ENCODE data around the gene EMC9. TPM values are rescaled to one million over a fixed set of nuclear protein-coding genes. Genes with fewer than 3 reads are reported as not detected.
A peak's percentile ranks its signal among the peaks of the same experiment; 100 is the strongest.

Gene EMC9
- total and polyA plus RNA-seq, 10 of the 15 experiments (the other 5 are each of a cell fraction or from before 2014, with no cell fraction given) = 15.3 to 60.5 (median 30.3) TPM

DNA sequence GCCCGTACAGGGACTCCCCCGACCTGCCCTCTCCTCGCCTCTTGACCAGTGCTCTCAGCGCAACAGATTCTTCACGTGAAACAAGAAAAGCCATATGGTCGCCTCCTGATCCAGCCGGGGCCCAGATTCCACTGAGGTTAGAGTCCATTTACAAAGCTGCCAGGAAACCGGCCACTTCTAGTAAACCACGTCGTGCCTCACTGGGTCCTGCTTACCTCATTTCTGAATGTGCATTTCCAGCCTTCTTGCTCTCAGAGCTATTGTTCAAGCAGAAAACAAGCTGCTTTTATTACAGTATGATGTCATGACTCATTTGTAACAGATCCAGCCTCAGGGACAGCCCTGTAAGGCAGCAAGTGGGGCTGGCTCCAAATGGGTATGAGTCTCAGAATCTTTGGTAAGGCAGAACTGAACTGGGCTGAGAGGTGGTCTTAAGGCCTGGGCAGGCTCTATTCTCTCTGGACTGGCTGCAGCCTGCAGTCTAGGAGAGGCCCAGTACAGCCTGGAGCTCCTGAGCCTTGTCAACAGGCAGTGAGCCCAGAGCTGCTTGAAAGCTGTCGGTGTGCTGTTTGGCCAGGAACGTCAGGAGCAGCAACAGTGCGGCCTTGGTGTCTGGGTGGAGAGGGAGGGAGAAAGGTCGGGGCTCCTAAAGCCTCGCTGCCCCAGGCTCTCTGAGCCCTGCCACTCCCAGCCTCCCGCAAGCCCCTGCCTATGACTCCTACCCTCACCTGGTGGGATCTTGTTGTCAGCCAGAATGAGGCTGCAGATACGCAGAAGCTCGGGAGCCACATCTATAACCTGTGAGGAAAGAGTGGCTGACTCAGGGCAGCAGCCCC is 38.8 kb upstream of the EMC9 start:
- POLR2A ChIA-PET = interaction anchor here (1.4 kb wide), 1 partner anchor 18 kb away, joined by 4 read pairs; no protein-coding TSS in a partner anchor
- peak; percentile 52 for ATAC-seq
- Histone ChIP-seq H3K9me3 (replicated peaks; ENCODE audit: control insufficient read depth, insufficient read depth, low read length) (no peaks in the 10 kb centered on the region), H3K4me3 (no peak overlapping the region), H3K4me1 (ENCODE audit: control insufficient read depth, insufficient read depth, low read length) (no peaks in the 10 kb centered on the region), H3K9ac (ENCODE audit: control insufficient read depth, insufficient read depth, low read length) (no peak overlapping the region), H3K27ac (ENCODE audit: control insufficient read depth, insufficient read depth) (no peak overlapping the region), H2AFZ (ENCODE audit: control insufficient read depth, low read depth, low read length) (no peak overlapping the region), H3K36me3 (ENCODE audit: control insufficient read depth in 2 of 2, insufficient read depth in 2 of 2, low read length in 1 of 2) (peaks cover 13 to 54% of the 10 kb centered on the region in 2 experiments; a peak in 3 of 4 replicates), H3K79me2 (ENCODE audit: control insufficient read depth, insufficient read depth, low read length) (no peaks in the 10 kb centered on the region), H3K4me2 (ENCODE audit: control insufficient read depth, insufficient read depth) (no peak overlapping the region), H3K27me3 (replicated peaks in 1 of 2; ENCODE audit: control insufficient read depth in 2 of 2, insufficient read depth in 2 of 2, low read length in 1 of 2) (no peaks in the 10 kb centered on the region), H4K20me1 (ENCODE audit: control insufficient read depth, insufficient read depth) (no peaks in the 10 kb centered on the region)
- in situ Hi-C loops (cut with MboI) = no loop called here
- intact Hi-C loops (cut with micrococcal nuclease; ENCODE audit: unreplicated experiment) = no loop called here
- CTCF ChIA-PET = interaction anchor here (0.6 to 1.0 kb wide), 3 partner anchors 33 to 128 kb away, joined by 3 to 5 read pairs (median 3); partner anchors contain the start of genes CHMP4A, CIDEB and MDP1
- FAIRE-seq = no peak
- no peak for DNase-seq (ENCODE audit: low read depth, low spot score)
- no TSS peak for BruUV-seq (replicated peaks)
- TF ChIP-seq, protein P1, sequence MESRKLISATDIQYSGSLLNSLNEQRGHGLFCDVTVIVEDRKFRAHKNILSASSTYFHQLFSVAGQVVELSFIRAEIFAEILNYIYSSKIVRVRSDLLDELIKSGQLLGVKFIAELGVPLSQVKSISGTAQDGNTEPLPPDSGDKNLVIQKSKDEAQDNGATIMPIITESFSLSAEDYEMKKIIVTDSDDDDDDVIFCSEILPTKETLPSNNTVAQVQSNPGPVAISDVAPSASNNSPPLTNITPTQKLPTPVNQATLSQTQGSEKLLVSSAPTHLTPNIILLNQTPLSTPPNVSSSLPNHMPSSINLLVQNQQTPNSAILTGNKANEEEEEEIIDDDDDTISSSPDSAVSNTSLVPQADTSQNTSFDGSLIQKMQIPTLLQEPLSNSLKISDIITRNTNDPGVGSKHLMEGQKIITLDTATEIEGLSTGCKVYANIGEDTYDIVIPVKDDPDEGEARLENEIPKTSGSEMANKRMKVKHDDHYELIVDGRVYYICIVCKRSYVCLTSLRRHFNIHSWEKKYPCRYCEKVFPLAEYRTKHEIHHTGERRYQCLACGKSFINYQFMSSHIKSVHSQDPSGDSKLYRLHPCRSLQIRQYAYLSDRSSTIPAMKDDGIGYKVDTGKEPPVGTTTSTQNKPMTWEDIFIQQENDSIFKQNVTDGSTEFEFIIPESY (IDR thresholded peaks at IDR 0.05) = no peak
- no peak for TF ChIP-seq ZNF217 (IDR thresholded peaks at IDR 0.05)
- TF ChIP-seq CBFB (IDR thresholded peaks at IDR 0.05; ENCODE audit: low read depth) = no peak
- no peak for TF ChIP-seq FOXM1 (IDR thresholded peaks at IDR 0.05; ENCODE audit: low read depth, low read length)
- 0 out of 2 replicates have a peak, but pooled peaks have one; percentile 45 for TF ChIP-seq ATF7 (IDR thresholded peaks at IDR 0.05; ENCODE audit: low read depth)
- TF ChIP-seq RAD21 (IDR thresholded peaks at IDR 0.05; ENCODE audit: insufficient read depth, low read depth, low read length) = no peak
- TF ChIP-seq TCF3 (IDR thresholded peaks at IDR 0.05; ENCODE audit: borderline replicate concordance, insufficient read depth, low read depth, low read length) = no peak
- no peak for TF ChIP-seq MYB (IDR thresholded peaks at IDR 0.05; ENCODE audit: borderline replicate concordance, low read depth, low read length)
- TF ChIP-seq, protein P2, sequence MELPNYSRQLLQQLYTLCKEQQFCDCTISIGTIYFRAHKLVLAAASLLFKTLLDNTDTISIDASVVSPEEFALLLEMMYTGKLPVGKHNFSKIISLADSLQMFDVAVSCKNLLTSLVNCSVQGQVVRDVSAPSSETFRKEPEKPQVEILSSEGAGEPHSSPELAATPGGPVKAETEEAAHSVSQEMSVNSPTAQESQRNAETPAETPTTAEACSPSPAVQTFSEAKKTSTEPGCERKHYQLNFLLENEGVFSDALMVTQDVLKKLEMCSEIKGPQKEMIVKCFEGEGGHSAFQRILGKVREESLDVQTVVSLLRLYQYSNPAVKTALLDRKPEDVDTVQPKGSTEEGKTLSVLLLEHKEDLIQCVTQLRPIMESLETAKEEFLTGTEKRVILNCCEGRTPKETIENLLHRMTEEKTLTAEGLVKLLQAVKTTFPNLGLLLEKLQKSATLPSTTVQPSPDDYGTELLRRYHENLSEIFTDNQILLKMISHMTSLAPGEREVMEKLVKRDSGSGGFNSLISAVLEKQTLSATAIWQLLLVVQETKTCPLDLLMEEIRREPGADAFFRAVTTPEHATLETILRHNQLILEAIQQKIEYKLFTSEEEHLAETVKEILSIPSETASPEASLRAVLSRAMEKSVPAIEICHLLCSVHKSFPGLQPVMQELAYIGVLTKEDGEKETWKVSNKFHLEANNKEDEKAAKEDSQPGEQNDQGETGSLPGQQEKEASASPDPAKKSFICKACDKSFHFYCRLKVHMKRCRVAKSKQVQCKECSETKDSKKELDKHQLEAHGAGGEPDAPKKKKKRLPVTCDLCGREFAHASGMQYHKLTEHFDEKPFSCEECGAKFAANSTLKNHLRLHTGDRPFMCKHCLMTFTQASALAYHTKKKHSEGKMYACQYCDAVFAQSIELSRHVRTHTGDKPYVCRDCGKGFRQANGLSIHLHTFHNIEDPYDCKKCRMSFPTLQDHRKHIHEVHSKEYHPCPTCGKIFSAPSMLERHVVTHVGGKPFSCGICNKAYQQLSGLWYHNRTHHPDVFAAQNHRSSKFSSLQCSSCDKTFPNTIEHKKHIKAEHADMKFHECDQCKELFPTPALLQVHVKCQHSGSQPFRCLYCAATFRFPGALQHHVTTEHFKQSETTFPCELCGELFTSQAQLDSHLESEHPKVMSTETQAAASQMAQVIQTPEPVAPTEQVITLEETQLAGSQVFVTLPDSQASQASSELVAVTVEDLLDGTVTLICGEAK (IDR thresholded peaks at IDR 0.05; ENCODE audit: borderline replicate concordance) = no peak
- TF ChIP-seq WRNIP1 (IDR thresholded peaks at IDR 0.05; ENCODE audit: borderline replicate concordance, low read depth, low read length) = no peak
- TF ChIP-seq POLR2A (IDR thresholded peaks at IDR 0.05; ENCODE audit: low read depth, low read length) = peak; percentile 62
- no peak for TF ChIP-seq ZNF622 (IDR thresholded peaks at IDR 0.05)
- TF ChIP-seq POLR2AphosphoS5 (IDR thresholded peaks at IDR 0.05; ENCODE audit: low read length) = 0 out of 2 replicates have a peak, but pooled peaks have one; percentile 3
- no peak for TF ChIP-seq CEBPB (IDR thresholded peaks at IDR 0.05; ENCODE audit: borderline replicate concordance in 1 of 2, low read depth in 2 of 2, low read length in 2 of 2)
- TF ChIP-seq SMAD5 (IDR thresholded peaks at IDR 0.05; ENCODE audit: low read depth) = 0 out of 2 replicates have a peak, but pooled peaks have one; percentile 27
- RAD21 ChIA-PET (ENCODE audit: unreplicated experiment) = interaction anchor here (1.7 kb wide), 1 partner anchor 117 kb away, joined by 4 read pairs; no protein-coding TSS in a partner anchor
- WGBS (ENCODE audit: insufficient coverage, insufficient replicate concordance, low lambda C conversion rate, missing lambda C conversion rate) = 53% methylated on average over 18 of the region's 18 CpGs
- SMC1A ChIA-PET (ENCODE audit: uncharacterized antibody, unreplicated experiment) = no interaction called here
